ENCODE measurements around the gene ADAM19.
A peak's percentile ranks its signal among the peaks of the same experiment; 100 is the strongest.

ADAM19 gene

DNA sequence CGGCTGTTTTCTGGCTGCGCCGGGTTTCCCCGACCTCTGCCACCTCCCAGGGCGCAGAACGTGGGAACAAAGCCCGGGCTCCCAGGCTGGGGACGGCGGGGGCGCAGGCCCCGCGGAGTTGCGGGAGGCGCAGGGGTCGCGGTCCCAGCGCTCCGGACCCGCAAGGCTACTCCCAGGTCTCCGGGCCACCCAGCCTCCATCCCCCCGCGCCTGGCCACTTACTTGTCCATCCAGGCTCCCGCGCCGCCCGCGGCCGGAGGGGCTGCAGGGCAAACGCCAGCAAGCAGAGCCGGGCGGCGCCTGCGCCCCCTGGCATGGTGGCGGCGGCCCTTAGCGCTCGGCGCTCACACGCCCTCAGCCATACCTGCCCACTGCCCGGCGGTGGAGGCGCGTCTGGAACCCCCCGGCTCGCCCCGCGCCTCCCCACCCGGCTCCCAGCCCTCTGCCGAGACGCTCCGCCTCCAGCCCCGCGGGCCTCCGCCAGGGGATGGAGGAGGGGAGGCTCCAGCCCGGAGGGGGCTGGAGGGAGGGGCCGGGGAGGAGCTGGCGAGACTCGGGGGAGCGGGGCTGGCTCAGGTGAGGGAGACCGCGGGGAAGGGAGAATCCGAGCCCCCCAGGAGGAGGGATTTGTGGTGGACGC is at the start of gene ADAM19:
Gene ADAM19 (minus strand): TSS at position 395 of the 640 bp plus-strand sequence. CDS start 79 bp downstream, at position 316.
- Mint-ChIP-seq H3K27me3 (peaks cover 9% of the 10 kb centered on the region), H3K9me3 (ENCODE audit: low read depth) (no peaks in the 10 kb centered on the region), H3K4me1 (ENCODE audit: low read depth) (peaks cover 28% of the 10 kb centered on the region), H3K4me3 (peak within 1 kb of the TSS; percentile 93), H3K36me3 (no peaks in the 10 kb centered on the region), H3K27ac (peak within 1 kb of the TSS; percentile 74)

GRCh38 chr5:157624144-157624543 is 48.6 kb upstream of the ADAM19 start:
- Mint-ChIP-seq H3K27me3 (peaks cover 2% of the 10 kb centered on the region), H3K4me3 (no peak overlapping the region), H3K36me3 (peaks cover 5% of the 10 kb centered on the region), H3K9me3 (ENCODE audit: low read depth) (peaks cover 6% of the 10 kb centered on the region), H3K27ac (no peak overlapping the region), H3K4me1 (ENCODE audit: low read depth) (no peaks in the 10 kb centered on the region)

DNA sequence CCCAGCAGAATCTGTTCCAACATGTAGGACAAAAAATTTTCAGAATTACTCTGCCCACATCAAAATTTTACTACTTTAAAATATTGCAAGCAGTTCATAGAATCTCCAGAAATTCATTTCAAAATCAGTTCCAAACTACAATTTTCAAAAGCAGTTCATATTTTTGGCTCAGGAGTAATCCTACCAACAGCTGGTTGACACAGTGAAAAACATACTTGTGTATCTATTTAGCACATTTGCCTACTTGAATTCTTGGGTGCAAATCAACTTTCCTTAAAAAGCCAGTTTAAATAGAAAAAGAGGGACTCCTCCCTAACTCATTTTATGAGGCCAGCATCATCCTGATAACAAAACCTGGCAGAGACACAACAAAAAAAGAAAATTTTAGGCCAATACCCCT is 45.2 kb upstream of the ADAM19 start:
- H3K4me1 Mint-ChIP-seq (ENCODE audit: low read depth): no peaks in the 10 kb centered on the region
- H3K9me3 Mint-ChIP-seq (ENCODE audit: low read depth): peaks cover 6% of the 10 kb centered on the region
- H3K27ac Mint-ChIP-seq: no peak overlapping the region
- peaks cover 2% of the 10 kb centered on the region for H3K27me3 Mint-ChIP-seq
- no peak overlapping the region for H3K4me3 Mint-ChIP-seq
- H3K36me3 Mint-ChIP-seq: peaks cover 5% of the 10 kb centered on the region

DNA sequence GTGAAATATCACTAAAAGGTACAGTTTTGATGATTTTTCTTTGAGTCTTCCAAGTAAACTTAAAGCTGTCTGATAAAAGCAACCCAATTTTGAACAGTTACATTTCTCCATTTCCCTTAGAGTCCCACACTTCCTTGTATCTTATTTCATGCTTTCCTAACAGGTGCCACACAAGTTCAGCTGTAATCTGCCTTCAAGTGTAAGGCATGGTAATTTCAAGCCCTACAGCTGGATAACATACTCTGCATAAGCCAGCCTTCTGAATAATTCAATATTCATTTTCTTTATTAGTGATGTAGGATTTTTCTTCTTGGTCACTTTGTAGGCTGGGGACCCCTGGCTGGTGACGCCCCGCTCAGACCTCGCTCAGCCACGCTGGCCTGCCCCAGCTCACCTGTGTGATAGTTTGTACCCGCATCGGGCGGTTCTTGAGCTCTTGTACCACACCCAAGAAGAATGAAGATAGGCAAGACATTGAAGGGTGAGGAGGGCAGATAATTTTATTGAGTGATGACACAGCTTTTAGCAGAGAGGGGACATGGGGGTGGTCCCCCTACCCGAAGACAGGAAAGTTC is 42.7 kb upstream of the ADAM19 start:
- peaks cover 5% of the 10 kb centered on the region for H3K36me3 Mint-ChIP-seq
- H3K27me3 Mint-ChIP-seq: peaks cover 2% of the 10 kb centered on the region
- peaks cover 11% of the 10 kb centered on the region for H3K4me1 Mint-ChIP-seq (ENCODE audit: low read depth)
- no peak overlapping the region for H3K4me3 Mint-ChIP-seq
- no peak overlapping the region for H3K27ac Mint-ChIP-seq
- H3K9me3 Mint-ChIP-seq (ENCODE audit: low read depth): peaks cover 6% of the 10 kb centered on the region

- H3K4me1 Mint-ChIP-seq (ENCODE audit: low read depth): peaks cover 11% of the 10 kb centered on the region
- H3K9me3 Mint-ChIP-seq (ENCODE audit: low read depth): no peaks in the 10 kb centered on the region
- H3K27ac Mint-ChIP-seq: no peak overlapping the region
- H3K27me3 Mint-ChIP-seq: no peaks in the 10 kb centered on the region
- no peak overlapping the region for H3K4me3 Mint-ChIP-seq
- peaks cover 2% of the 10 kb centered on the region for H3K36me3 Mint-ChIP-seq
Measured at GRCh38 chr5:157616785-157617184, 41.2 kb upstream of the ADAM19 start.

- no peaks in the 10 kb centered on the region for H3K9me3 Mint-ChIP-seq (ENCODE audit: low read depth)
- peak overlapping the region; percentile 0 for H3K27ac Mint-ChIP-seq
- no peak overlapping the region for H3K4me3 Mint-ChIP-seq
- H3K36me3 Mint-ChIP-seq: no peaks in the 10 kb centered on the region
- no peaks in the 10 kb centered on the region for H3K27me3 Mint-ChIP-seq
- peaks cover 15% of the 10 kb centered on the region for H3K4me1 Mint-ChIP-seq (ENCODE audit: low read depth)
Measured at GRCh38 chr5:157613385-157614245, 38.0 kb upstream of the ADAM19 start.

DNA sequence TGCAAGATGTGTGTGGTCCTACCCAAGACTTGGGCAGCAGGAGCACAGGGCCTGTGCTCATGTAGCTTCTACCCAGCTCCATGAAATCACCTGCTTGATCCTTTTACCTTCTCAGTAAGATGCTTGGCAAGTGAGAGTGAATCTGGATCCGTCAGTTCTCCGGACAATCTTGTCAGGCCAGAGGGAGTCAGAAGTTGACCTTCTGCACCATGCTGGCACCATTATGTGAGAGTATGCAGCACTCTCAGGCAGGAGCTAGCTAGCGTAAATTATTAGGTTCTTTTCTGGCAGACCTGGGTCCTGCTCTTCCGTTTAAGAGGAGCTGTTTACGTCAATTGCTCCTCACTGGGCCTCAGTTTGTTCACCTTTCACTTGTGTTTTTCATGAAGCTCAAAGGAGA is 37.0 kb upstream of the ADAM19 start:
- H3K27ac Mint-ChIP-seq: no peak overlapping the region
- H3K4me3 Mint-ChIP-seq: no peak overlapping the region
- H3K9me3 Mint-ChIP-seq (ENCODE audit: low read depth): no peaks in the 10 kb centered on the region
- H3K36me3 Mint-ChIP-seq: no peaks in the 10 kb centered on the region
- no peaks in the 10 kb centered on the region for H3K27me3 Mint-ChIP-seq
- peaks cover 24% of the 10 kb centered on the region for H3K4me1 Mint-ChIP-seq (ENCODE audit: low read depth)

DNA sequence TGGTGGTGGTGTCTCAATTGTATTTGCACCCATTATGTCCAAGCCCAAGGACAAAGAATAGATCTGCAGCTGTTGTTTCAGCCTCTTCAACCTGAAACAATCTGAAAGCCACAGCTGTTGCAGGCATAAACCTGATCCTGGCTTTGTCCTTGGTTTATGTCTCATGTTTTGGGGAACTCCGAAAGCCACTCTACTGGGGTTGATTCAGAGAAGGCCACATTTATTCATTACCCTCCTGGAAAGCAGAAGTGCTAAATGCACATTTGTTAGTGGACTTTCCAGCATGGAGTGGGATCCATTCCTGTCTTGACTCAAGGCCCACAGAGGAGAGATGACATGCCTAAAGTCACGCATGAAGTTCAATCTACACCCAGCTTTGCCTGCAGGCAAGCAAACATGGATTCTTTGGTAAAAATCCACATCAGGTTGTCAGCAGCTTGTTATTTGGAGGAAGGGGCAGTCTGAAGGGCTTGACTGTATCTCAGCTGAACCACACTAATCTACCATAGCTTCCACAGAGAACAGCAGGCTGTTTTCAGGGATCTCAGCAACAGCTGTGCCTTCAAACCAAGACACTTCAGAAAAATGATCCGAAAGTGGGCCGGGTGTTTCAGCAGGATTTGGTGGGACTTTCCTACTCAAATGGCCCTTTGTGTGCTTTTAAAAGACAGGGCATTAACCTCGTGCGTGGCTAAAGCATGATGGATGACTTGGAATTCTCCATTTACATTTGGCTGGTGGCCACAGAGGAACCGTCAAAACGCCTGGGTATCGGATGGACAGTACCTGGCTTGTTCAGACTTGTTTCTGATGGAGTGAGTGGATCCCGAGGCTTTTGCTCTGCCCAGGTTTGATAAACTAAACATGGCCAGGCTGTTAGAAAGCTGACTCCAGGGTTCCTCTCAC is 36.2 kb upstream of the ADAM19 start:
- Mint-ChIP-seq H3K9me3 (ENCODE audit: low read depth) (no peaks in the 10 kb centered on the region), H3K27me3 (no peaks in the 10 kb centered on the region), H3K36me3 (no peaks in the 10 kb centered on the region), H3K4me3 (no peak overlapping the region), H3K27ac (no peak overlapping the region), H3K4me1 (ENCODE audit: low read depth) (peaks cover 32% of the 10 kb centered on the region)

DNA sequence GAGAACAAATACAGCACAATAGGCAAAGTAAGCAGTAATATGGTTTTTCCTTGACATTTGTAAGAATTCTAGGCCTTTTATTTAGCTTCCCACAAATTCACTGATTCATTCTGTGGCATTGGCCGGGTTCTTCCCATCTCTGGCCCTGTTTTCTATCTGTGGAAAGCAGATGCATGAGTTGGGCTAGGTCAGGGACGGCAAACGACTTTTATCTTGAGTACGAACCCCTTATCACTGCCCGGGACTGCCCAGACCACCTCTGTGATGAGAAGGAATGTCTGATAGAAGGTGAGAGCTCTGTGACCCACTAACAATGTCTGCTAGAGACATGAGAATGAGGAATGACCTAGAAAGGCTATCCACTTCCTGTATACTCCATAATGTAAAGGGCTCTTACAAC is 35.4 kb upstream of the ADAM19 start:
- Mint-ChIP-seq H3K27ac (no peak overlapping the region), H3K27me3 (no peaks in the 10 kb centered on the region), H3K4me1 (ENCODE audit: low read depth) (peaks cover 35% of the 10 kb centered on the region), H3K9me3 (ENCODE audit: low read depth) (no peaks in the 10 kb centered on the region), H3K4me3 (no peak overlapping the region), H3K36me3 (no peaks in the 10 kb centered on the region)

DNA sequence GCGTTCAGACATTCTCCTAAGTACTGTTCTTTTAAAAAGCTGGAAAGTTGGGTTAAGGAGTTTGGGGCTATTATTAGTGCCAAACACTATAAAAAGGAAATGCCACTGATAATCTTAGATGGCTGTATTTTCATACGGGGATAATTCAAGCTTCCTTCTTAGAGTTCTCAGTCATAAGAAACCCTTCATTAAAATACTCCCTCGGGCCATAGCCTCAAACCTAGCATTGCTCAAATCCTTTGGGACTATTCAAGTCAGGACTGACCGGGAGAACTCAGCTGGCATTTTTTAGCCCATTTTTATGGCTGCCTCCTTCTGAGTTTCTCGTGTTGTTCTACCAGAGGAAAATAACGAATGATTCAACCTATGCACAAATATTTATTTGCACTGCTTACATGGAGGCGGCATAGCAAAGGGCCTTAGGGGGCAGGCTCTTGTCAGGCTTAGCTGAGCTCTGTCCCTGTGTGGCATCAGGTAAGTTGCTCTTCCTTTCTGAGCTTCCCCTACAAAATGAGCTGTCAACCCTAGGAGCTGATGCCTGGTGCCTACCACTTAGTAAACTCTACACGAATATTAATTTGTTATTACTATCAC is 33.5 kb upstream of the ADAM19 start:
- Mint-ChIP-seq H3K36me3 (no peaks in the 10 kb centered on the region), H3K27me3 (no peaks in the 10 kb centered on the region), H3K4me1 (ENCODE audit: low read depth) (peaks cover 42% of the 10 kb centered on the region), H3K27ac (no peak overlapping the region), H3K4me3 (no peak overlapping the region), H3K9me3 (ENCODE audit: low read depth) (no peaks in the 10 kb centered on the region)

GRCh38 chr5:157607371-157608161 is 32.0 kb upstream of the ADAM19 start:
- no peaks in the 10 kb centered on the region for H3K27me3 Mint-ChIP-seq
- peak overlapping the region; percentile 48 for H3K4me3 Mint-ChIP-seq

DNA sequence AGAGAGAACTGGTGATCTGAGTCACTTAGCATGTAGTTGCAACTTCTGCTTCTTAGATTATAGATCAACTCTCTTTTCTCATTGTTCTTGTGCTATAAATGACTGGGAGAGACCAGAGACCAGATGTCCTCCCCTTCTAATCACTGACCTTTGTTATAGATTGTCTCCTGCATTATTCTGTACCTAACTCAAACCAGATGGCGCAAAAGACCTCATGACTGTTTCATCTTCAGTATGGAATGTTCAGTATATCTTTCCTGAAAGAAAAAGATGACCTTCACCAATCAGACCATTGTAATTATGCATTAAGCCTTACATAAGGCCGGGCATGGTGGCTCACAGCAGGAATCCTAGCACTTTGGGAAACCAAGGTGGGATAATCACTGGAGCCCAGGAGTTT is 30.5 kb upstream of the ADAM19 start:
- Mint-ChIP-seq H3K9me3 (ENCODE audit: low read depth) (no peaks in the 10 kb centered on the region), H3K4me3 (no peak overlapping the region), H3K4me1 (ENCODE audit: low read depth) (peaks cover 56% of the 10 kb centered on the region), H3K27ac (peak overlapping the region; percentile 16), H3K36me3 (no peaks in the 10 kb centered on the region), H3K27me3 (no peaks in the 10 kb centered on the region)

More at GRCh38 chr5:157607371-157608161, 32.0 kb upstream of the ADAM19 start:
- H3K36me3 Mint-ChIP-seq: no peaks in the 10 kb centered on the region
- H3K27ac Mint-ChIP-seq: peak overlapping the region; percentile 68
- H3K4me1 Mint-ChIP-seq (ENCODE audit: low read depth): peaks cover 49% of the 10 kb centered on the region
- no peaks in the 10 kb centered on the region for H3K9me3 Mint-ChIP-seq (ENCODE audit: low read depth)

GRCh38 chr5:157603333-157604190 is 28.0 kb upstream of the ADAM19 start:
- Mint-ChIP-seq H3K4me3 (peak overlapping the region; percentile 66), H3K27me3 (no peaks in the 10 kb centered on the region), H3K9me3 (ENCODE audit: low read depth) (no peaks in the 10 kb centered on the region), H3K36me3 (no peaks in the 10 kb centered on the region), H3K4me1 (ENCODE audit: low read depth) (peaks cover 68% of the 10 kb centered on the region), H3K27ac (peak overlapping the region; percentile 90)
